ENCODE measurements around the gene COQ8B. TPM values are rescaled to one million over a fixed set of nuclear protein-coding genes. Genes with fewer than 3 reads are reported as not detected.

COQ8B gene
- total RNA-seq, 2 experiments from 2014 or later, result 19.8 to 21.3 TPM

DNA sequence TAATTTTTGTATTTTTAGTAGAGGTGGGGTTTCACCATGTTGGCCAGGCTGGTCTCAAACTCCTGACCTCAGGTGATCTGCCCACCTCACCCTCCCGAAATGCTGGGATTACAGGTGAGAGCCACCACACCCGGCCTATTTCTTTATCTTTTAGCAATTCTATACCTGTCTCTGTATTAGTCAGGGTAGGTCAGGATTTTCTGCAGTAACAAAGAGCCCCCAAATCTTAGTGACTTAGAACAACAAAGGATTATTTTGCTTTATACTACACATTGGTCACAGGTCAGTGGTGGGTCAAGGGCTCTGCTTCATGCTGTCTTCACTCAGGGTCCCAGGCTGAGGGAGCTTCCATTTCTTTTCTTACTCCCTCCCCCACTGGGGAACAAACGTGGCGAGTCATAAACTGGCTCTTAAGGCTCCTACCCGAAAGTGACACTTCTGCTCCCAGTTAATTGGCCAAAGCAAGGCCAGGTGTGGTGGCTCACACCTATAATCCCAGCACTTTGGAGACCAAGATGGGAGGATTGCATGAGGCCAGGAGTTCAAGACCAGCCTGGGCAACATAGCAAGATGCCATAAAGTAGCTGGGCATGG lies 7.1 kb upstream of the COQ8B start:
- H3K4me1 Mint-ChIP-seq (ENCODE audit: low read depth), result peaks cover 53% of the 10 kb centered on the region
- H3K27ac Mint-ChIP-seq, result no peak overlapping the region
- no peaks in the 10 kb centered on the region for H3K27me3 Mint-ChIP-seq (ENCODE audit: low read depth)
- H3K9me3 Mint-ChIP-seq, result no peaks in the 10 kb centered on the region
- CTCF ChIA-PET, result no interaction called here
- peaks cover 30% of the 10 kb centered on the region for H3K36me3 Mint-ChIP-seq (ENCODE audit: low read depth)
- H3K4me3 Mint-ChIP-seq, result no peak overlapping the region
- intact Hi-C loops (cut with micrococcal nuclease), result loop anchor here (1.0 to 2.0 kb wide), 3 partner anchors 7 to 53 kb away; partner anchors contain the start of genes ACTMAP, COQ8B and SNRPA
- DNase-seq, result no peak

DNA sequence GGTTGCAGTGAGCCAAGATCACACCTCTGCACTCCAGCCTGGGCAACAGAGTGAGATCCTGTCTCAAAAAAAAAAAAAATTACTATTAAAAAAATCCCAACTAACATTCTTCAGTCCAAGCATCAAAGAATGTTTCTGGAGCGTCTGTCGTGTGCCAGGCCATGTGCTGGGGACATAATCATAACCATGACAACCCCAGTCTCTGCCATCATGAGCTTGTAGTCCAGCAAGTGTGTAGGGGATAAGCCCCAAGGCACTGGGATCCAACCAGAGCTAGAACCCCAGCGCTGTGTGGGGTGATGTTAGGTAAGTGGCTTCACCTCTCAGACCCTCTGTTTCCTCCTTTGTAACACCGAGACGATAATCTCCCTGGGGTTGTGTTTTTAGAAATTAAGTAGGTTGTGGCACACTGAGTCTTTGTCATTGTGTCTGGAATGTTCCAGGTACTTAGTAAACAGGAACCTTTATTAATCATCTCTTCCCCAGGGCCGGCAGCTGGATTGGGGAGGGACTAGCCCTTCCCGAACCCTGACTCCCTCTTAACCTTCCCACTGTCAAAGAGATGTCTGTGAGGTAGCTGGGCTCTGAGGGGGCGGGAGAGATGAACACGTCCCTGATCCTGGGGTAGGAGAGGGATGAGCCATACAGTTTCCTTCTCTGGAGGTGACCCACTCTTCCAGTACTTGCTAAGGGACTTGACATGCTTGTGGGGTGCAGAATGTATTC lies 5.4 kb upstream of the COQ8B start:
- Mint-ChIP-seq H3K9me3 (no peaks in the 10 kb centered on the region), H3K4me1 (ENCODE audit: low read depth) (peaks cover 62% of the 10 kb centered on the region), H3K27ac (no peak overlapping the region), H3K36me3 (ENCODE audit: low read depth) (peaks cover 22% of the 10 kb centered on the region), H3K4me3 (no peak overlapping the region), H3K27me3 (ENCODE audit: low read depth) (no peaks in the 10 kb centered on the region)
- DNase-seq, result no peak
- CTCF ChIA-PET, result interaction anchor here (0.6 to 1.3 kb wide), 6 partner anchors 21 to 304 kb away, joined by 3 read pairs; no protein-coding TSS in a partner anchor
- intact Hi-C loops (cut with micrococcal nuclease), result no loop called here

GRCh38 chr19:40721140-40721486 lies 4.4 kb upstream of the COQ8B start:
- intact Hi-C loops (cut with micrococcal nuclease), result no loop called here
- Mint-ChIP-seq H3K4me3 (no peak overlapping the region), H3K9me3 (no peaks in the 10 kb centered on the region)

DNA sequence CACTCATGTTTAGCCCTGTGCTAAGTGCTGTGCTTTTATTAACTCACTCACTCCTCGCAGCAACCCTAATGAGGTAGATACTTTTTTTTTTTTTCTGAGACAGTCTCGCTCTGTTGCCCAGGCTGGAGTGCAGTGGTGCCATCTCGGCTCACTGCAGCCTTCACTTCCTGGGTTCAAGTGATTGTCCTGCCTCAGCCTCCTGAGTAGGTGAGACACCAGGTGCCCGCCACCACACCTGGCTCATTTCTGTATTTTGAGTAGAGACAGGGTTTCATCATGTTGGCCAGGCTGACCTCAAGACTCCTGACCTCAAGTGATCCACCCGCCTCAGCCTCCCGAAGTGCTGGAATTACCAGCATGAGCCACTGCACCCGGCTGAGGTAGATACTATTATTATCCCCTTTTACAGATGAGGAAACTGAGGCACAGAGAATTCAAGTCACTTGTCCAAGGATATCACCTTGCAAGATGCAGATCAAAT lies 2.8 kb upstream of the COQ8B start:
- H3K4me1 Mint-ChIP-seq (ENCODE audit: low read depth), result peaks cover 67% of the 10 kb centered on the region
- no peaks in the 10 kb centered on the region for H3K9me3 Mint-ChIP-seq
- H3K36me3 Mint-ChIP-seq (ENCODE audit: low read depth), result peaks cover 12% of the 10 kb centered on the region
- H3K4me3 Mint-ChIP-seq, result peak overlapping the region; percentile 79
- intact Hi-C loops (cut with micrococcal nuclease), result loop anchor here (5.0 kb wide), 2 partner anchors 292 to 633 kb away; partner anchors contain the start of genes SERTAD1 and TGFB1
- DNase-seq, result no peak
- H3K27ac Mint-ChIP-seq, result no peak overlapping the region
- CTCF ChIA-PET, result no interaction called here
- no peaks in the 10 kb centered on the region for H3K27me3 Mint-ChIP-seq (ENCODE audit: low read depth)

More at GRCh38 chr19:40721140-40721486, 4.4 kb upstream of the COQ8B start:
- CTCF ChIA-PET, result interaction anchor here (0.9 to 1.3 kb wide), 4 partner anchors 23 to 91 kb away, joined by 3 to 4 read pairs (median 3); no protein-coding TSS in a partner anchor
- H3K36me3 Mint-ChIP-seq (ENCODE audit: low read depth), result peaks cover 20% of the 10 kb centered on the region
- no peaks in the 10 kb centered on the region for H3K27me3 Mint-ChIP-seq (ENCODE audit: low read depth)
- peaks cover 63% of the 10 kb centered on the region for H3K4me1 Mint-ChIP-seq (ENCODE audit: low read depth)
- no peak overlapping the region for H3K27ac Mint-ChIP-seq
- DNase-seq, result no peak

GRCh38 chr19:40718774-40719391 lies 2.2 kb upstream of the COQ8B start:
- Mint-ChIP-seq H3K4me1 (ENCODE audit: low read depth) (peaks cover 65% of the 10 kb centered on the region), H3K27ac (peak overlapping the region; percentile 80), H3K9me3 (no peaks in the 10 kb centered on the region), H3K36me3 (ENCODE audit: low read depth) (peaks cover 9% of the 10 kb centered on the region), H3K4me3 (peak overlapping the region; percentile 79), H3K27me3 (ENCODE audit: low read depth) (no peaks in the 10 kb centered on the region)
- CTCF ChIA-PET, result no interaction called here
- DNase-seq, result peak; percentile 44
- intact Hi-C loops (cut with micrococcal nuclease), result loop anchor here (5.0 kb wide), 2 partner anchors 292 to 633 kb away; partner anchors contain the start of genes SERTAD1 and TGFB1

DNA sequence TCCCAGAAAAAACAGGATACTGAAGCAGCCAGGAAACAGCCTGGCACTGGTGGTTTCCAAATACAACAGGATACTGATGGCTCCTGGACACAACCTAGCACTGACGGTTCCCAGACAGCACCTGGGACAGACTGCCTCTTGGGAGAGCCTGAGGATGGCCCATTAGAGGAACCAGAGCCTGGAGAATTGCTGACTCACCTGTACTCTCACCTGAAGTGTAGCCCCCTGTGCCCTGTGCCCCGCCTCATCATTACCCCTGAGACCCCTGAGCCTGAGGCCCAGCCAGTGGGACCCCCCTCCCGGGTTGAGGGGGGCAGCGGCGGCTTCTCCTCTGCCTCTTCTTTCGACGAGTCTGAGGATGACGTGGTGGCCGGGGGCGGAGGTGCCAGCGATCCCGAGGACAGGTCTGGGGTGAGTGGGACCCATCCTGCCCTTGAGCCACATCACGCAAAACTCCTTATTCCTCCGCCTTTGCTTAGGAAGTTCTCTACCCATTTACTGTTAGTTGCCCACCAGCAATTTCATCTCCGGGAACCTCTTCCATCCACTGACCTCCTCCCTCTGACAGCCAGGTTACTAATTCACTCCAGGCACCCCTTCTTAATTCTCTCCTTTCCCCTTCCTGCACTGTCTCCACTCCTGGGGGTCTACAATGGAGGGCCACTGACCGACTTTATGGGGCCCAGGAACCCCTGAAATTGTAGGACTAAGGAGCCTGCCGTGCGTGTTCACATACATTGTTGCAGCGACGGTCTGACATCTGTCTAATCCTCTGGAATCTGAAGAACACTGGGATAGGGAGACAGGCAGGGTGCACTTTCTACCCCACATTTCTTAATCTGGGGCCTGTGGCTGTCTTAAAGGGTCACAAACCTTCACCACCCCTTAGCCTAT lies 1.4 kb upstream of the COQ8B start:
- CTCF ChIA-PET, result interaction anchor here (1.6 to 2.0 kb wide), 2 partner anchors 37 to 88 kb away, joined by 3 to 5 read pairs; no protein-coding TSS in a partner anchor
- H3K9me3 Mint-ChIP-seq, result no peaks in the 10 kb centered on the region
- peak overlapping the region; percentile 79 for H3K4me3 Mint-ChIP-seq
- H3K36me3 Mint-ChIP-seq (ENCODE audit: low read depth), result peaks cover 7% of the 10 kb centered on the region
- peak overlapping the region; percentile 80 for H3K27ac Mint-ChIP-seq
- H3K4me1 Mint-ChIP-seq (ENCODE audit: low read depth), result peaks cover 62% of the 10 kb centered on the region
- intact Hi-C loops (cut with micrococcal nuclease), result loop anchor here (2.0 to 5.0 kb wide), 4 partner anchors 55 to 634 kb away; partner anchors contain the start of genes SERTAD1 and TGFB1
- no peaks in the 10 kb centered on the region for H3K27me3 Mint-ChIP-seq (ENCODE audit: low read depth)
- DNase-seq, result peak; percentile 23

- no peak for DNase-seq
- peaks cover 60% of the 10 kb centered on the region for H3K4me1 Mint-ChIP-seq (ENCODE audit: low read depth)
- H3K27ac Mint-ChIP-seq, result no peak overlapping the region
- peak overlapping the region; percentile 79 for H3K4me3 Mint-ChIP-seq
- intact Hi-C loops (cut with micrococcal nuclease), result loop anchor here (2.0 to 5.0 kb wide), 4 partner anchors 55 to 635 kb away; partner anchors contain the start of genes SERTAD1 and TGFB1
- no peaks in the 10 kb centered on the region for H3K9me3 Mint-ChIP-seq
- peaks cover 11% of the 10 kb centered on the region for H3K36me3 Mint-ChIP-seq (ENCODE audit: low read depth)
- CTCF ChIA-PET, result interaction anchor here (1.0 to 2.0 kb wide), 4 partner anchors 38 to 88 kb away, joined by 3 to 5 read pairs (median 3); partner anchors contain the start of gene EGLN2
- no peaks in the 10 kb centered on the region for H3K27me3 Mint-ChIP-seq (ENCODE audit: low read depth)
These were observed 716 bp upstream of the COQ8B start for GRCh38 chr19:40717325-40717879.

DNA sequence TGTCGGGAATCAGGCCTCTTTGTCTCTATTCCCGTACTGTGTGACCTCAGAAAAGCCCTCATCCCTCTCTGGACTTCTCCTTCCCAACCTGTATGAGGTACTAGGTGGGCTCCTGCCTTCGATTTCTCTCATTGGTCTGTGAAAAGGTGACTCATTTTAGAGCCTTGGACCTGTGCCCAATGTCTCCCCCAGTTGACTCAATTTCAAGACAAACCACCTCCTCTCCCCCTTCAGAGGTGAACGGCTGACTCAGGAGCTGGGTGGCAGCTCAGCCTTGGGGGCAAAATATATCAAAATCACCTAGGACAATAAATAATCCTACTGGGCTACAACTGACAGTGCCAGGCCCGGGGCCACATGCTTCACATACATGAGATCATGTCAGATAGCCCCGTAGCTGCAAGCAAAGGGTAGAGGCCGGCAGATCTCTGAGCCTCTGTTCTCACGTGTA lies 630 bp downstream of the COQ8B start:
- Mint-ChIP-seq H3K4me3 (peak overlapping the region; percentile 95), H3K9me3 (no peaks in the 10 kb centered on the region), H3K27me3 (ENCODE audit: low read depth) (no peaks in the 10 kb centered on the region), H3K4me1 (ENCODE audit: low read depth) (peaks cover 53% of the 10 kb centered on the region), H3K36me3 (ENCODE audit: low read depth) (peaks cover 14% of the 10 kb centered on the region), H3K27ac (peak overlapping the region; percentile 97)
- intact Hi-C loops (cut with micrococcal nuclease), result loop anchor here (1.0 to 5.0 kb wide), 10 partner anchors 8 to 636 kb away; partner anchors contain the start of genes ACTMAP, NUMBL, SERTAD1 and TGFB1
- DNase-seq, result peak; percentile 83
- CTCF ChIA-PET, result interaction anchor here (0.6 to 2.0 kb wide), 5 partner anchors 37 to 91 kb away, joined by 3 to 7 read pairs (median 3); partner anchors contain the start of genes EGLN2 and RAB4B

GRCh38 chr19:40714441-40715299 lies 2.0 kb downstream of the COQ8B start:
- DNase-seq, result peak; percentile 96
- H3K27me3 Mint-ChIP-seq (ENCODE audit: low read depth), result no peaks in the 10 kb centered on the region
- peaks cover 39% of the 10 kb centered on the region for H3K4me1 Mint-ChIP-seq (ENCODE audit: low read depth)
- H3K36me3 Mint-ChIP-seq (ENCODE audit: low read depth), result peaks cover 19% of the 10 kb centered on the region
- intact Hi-C loops (cut with micrococcal nuclease), result loop anchor here (1.0 to 5.0 kb wide), 4 partner anchors 100 to 638 kb away; partner anchors contain the start of genes C19orf47, PLD3, SERTAD1 and TGFB1
- no peaks in the 10 kb centered on the region for H3K9me3 Mint-ChIP-seq
- H3K27ac Mint-ChIP-seq, result peak overlapping the region; percentile 97
- CTCF ChIA-PET, result no interaction called here
- peak overlapping the region; percentile 95 for H3K4me3 Mint-ChIP-seq

- H3K36me3 Mint-ChIP-seq (ENCODE audit: low read depth), result peaks cover 23% of the 10 kb centered on the region
- intact Hi-C loops (cut with micrococcal nuclease), result loop anchor here (2.0 kb wide), 1 partner anchor 99 kb away; no protein-coding TSS in a partner anchor
- H3K27me3 Mint-ChIP-seq (ENCODE audit: low read depth), result no peaks in the 10 kb centered on the region
- peaks cover 33% of the 10 kb centered on the region for H3K4me1 Mint-ChIP-seq (ENCODE audit: low read depth)
- H3K4me3 Mint-ChIP-seq, result peak overlapping the region; percentile 11
- H3K27ac Mint-ChIP-seq, result no peak overlapping the region
- CTCF ChIA-PET, result no interaction called here
- H3K9me3 Mint-ChIP-seq, result no peaks in the 10 kb centered on the region
- DNase-seq, result no peak
These were observed 2.7 kb downstream of the COQ8B start for GRCh38 chr19:40713939-40714338.

Data from activated naive CD4-positive, alpha-beta T cell treated with anti-CD3 and anti-CD28 coated beads for 36 hours (primary cell).